Keratinocyte (primary cell): ENCODE data around the gene TDP1. TPM values are rescaled to one million over a fixed set of nuclear protein-coding genes. Genes with fewer than 3 reads are reported as not detected.
"Not testable (repeated sequence)": the region's sequence is repeated elsewhere in the genome, so short reads cannot be mapped to it uniquely, and the experiment has no call there.

Experiments used
- DNase-seq: peaks from one replicate; pipeline ENCODE4 v3.0.0-alpha.2; 2011; ENCODE audit warnings: low read depth, missing footprints, low spot score
- FAIRE-seq: peaks from 2 replicates; lab custom pipeline; 2011; peaks lifted over from hg19 to GRCh38; lab: Jason Lieb, UNC
- H2AFZ ChIP-seq: 2 replicates; pipeline ENCODE4 v1.6.0; 2012; ENCODE audit warnings: low read length, control low read depth, inconsistent platforms; ENCODE audit not compliant: control insufficient read depth
- H3K27ac ChIP-seq: 2 replicates; pipeline ENCODE4 v1.5.1; 2011; ENCODE audit warnings: low read length; ENCODE audit not compliant: control insufficient read depth, insufficient read depth
- H3K27me3 ChIP-seq: 3 replicates; pipeline ENCODE4 v1.6.0; 2011; ENCODE audit warnings: low read length; ENCODE audit not compliant: control insufficient read depth, insufficient read depth; ENCODE audit errors: extremely low read depth
- H3K36me3 ChIP-seq, 2 experiments: 2 replicates in 1 of 2; 3 replicates in 1 of 2; pipeline ENCODE4 v1.5.1; 2011; ENCODE audit warnings: low read length in 2 of 2, mild to moderate bottlenecking in 1 of 2; ENCODE audit not compliant: control insufficient read depth in 2 of 2, insufficient read depth in 2 of 2; ENCODE audit errors: extremely low read depth in 1 of 2
- H3K4me1 ChIP-seq: 3 replicates; pipeline ENCODE4 v1.5.1; 2011; ENCODE audit warnings: low read length; ENCODE audit not compliant: control insufficient read depth, insufficient read depth; ENCODE audit errors: extremely low read depth
- H3K4me2 ChIP-seq: 3 replicates; pipeline ENCODE4 v1.6.0; 2011; ENCODE audit warnings: low read depth, low read length; ENCODE audit not compliant: control insufficient read depth, insufficient read depth; ENCODE audit errors: extremely low read depth
- H3K4me3 ChIP-seq, 3 experiments: fragments of 200-600 bp in 1 of 3; sonication (generic) in 1 of 3; 2 replicates in 2 of 3; 3 replicates in 1 of 3; pipeline ENCODE4 v1.5.1; 2011 to 2016; ENCODE audit warnings: low read length in 3 of 3, mild to moderate bottlenecking in 3 of 3, control low read depth in 2 of 3, inconsistent platforms in 1 of 3, low read depth in 1 of 3, mixed read lengths in 1 of 3, mixed run types in 1 of 3, moderate library complexity in 1 of 3; ENCODE audit not compliant: control insufficient read depth in 2 of 3, insufficient read depth in 2 of 3; ENCODE audit errors: extremely low read depth in 1 of 3
- H3K79me2 ChIP-seq: 2 replicates; pipeline ENCODE4 v1.6.0; 2012; ENCODE audit warnings: low read length; ENCODE audit not compliant: control insufficient read depth, insufficient read depth
- H3K9ac ChIP-seq: 3 replicates; pipeline ENCODE4 v1.6.0; 2011; ENCODE audit warnings: low read length; ENCODE audit not compliant: control insufficient read depth, insufficient read depth; ENCODE audit errors: extremely low read depth
- H3K9me1 ChIP-seq: 3 replicates; pipeline ENCODE4 v1.6.0; 2011; ENCODE audit warnings: low read length; ENCODE audit not compliant: control insufficient read depth, insufficient read depth; ENCODE audit errors: extremely low read depth
- H3K9me3 ChIP-seq: 2 replicates; pipeline ENCODE4 v1.5.1; 2012; ENCODE audit warnings: low read depth, low read length; ENCODE audit not compliant: control insufficient read depth
- H4K20me1 ChIP-seq: 3 replicates; pipeline ENCODE4 v1.6.0; 2011; ENCODE audit warnings: low read length; ENCODE audit not compliant: control insufficient read depth, insufficient read depth; ENCODE audit errors: extremely low read depth
- EZH2 ChIP-seq: IDR thresholded peaks from one replicate; pipeline ENCODE4 v1.6.1; 2012; ENCODE audit warnings: inconsistent platforms, mild to moderate bottlenecking, low read length, moderate library complexity
- dilution Hi-C: fragments of 300-500 bp; cut with MboI; formaldehyde crosslinking; loops from one replicate; pipeline ENCODE4 v1.7.0; 2020; ENCODE audit warnings: low sequenced_read_pairs; ENCODE audit not compliant: extremely low pct_ligation_motif_present
- polyA plus RNA-seq, 5 experiments: library from polyadenylated mRNA; depleted of rRNA in 3 of 5; stranded (reverse) in 3 of 5; stranded (forward) in 1 of 5; unstranded in 1 of 5; fragments of >200 nt; gene quantifications; 1 replicate in 1 of 5; 2 replicates in 3 of 5; 3 replicates in 1 of 5; pipeline versions ENCODE4 v1.2.1 to v1.2.3, GENCODE V29; 2011 to 2012; ENCODE audit warnings: missing spikeins in 2 of 5, low read depth in 1 of 5, low replicate concordance in 1 of 5
- TF ChIP-seq, protein P1 (sequence below), 3 experiments: IDR thresholded peaks in 1 of 3; conservative IDR thresholded peaks in 1 of 3; optimal IDR thresholded peaks in 1 of 3; 2 replicates in 2 of 3; 3 replicates in 1 of 3; pipeline versions ENCODE3 to v1.5.1; 2011; ENCODE audit warnings: low read length in 3 of 3, mild to moderate bottlenecking in 3 of 3, moderate library complexity in 2 of 3, control low read depth in 1 of 3, inconsistent platforms in 1 of 3; ENCODE audit not compliant: insufficient read depth in 2 of 3; ENCODE audit errors: extremely low read depth in 1 of 3

Gene TDP1
- polyA plus RNA-seq, 1 donor (not counting 4 experiments of a cell fraction or from before 2014, with no cell fraction given): 24.9 TPM

DNA sequence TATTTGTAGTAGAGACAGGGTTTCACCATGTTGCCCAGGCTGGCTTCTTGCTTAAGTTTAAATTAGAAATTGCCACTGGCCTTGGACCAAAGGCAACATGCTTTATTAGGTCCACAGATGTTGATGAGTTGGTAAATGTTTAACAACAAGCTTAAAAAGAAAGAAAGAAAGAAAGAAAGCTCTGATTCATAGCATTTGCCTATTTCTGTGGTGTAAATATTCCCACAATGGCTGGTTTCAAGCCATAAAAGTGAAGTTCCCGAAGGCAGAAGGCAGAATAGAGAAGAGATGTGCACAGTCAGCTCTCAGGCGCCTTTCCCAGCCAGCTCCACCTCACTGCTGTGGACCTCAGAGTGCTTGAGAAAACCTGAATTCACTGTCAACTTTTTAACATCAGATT lies 132.4 kb downstream of the TDP1 start:
- Histone ChIP-seq H3K4me2 (no peak overlapping the region), H4K20me1 (no peaks in the 10 kb centered on the region), H3K27me3 (peaks cover 3% of the 10 kb centered on the region), H3K79me2 (no peaks in the 10 kb centered on the region), H3K4me1 (no peaks in the 10 kb centered on the region), H3K27ac (no peak overlapping the region), H3K9me1 (no peaks in the 10 kb centered on the region), H3K9ac (no peak overlapping the region), H3K36me3 (no peaks in the 10 kb centered on the region), H3K9me3 (no peaks in the 10 kb centered on the region), H3K4me3 (no peak overlapping the region), H2AFZ (no peak overlapping the region)
- no peak for TF ChIP-seq EZH2
- TF ChIP-seq, protein P1, sequence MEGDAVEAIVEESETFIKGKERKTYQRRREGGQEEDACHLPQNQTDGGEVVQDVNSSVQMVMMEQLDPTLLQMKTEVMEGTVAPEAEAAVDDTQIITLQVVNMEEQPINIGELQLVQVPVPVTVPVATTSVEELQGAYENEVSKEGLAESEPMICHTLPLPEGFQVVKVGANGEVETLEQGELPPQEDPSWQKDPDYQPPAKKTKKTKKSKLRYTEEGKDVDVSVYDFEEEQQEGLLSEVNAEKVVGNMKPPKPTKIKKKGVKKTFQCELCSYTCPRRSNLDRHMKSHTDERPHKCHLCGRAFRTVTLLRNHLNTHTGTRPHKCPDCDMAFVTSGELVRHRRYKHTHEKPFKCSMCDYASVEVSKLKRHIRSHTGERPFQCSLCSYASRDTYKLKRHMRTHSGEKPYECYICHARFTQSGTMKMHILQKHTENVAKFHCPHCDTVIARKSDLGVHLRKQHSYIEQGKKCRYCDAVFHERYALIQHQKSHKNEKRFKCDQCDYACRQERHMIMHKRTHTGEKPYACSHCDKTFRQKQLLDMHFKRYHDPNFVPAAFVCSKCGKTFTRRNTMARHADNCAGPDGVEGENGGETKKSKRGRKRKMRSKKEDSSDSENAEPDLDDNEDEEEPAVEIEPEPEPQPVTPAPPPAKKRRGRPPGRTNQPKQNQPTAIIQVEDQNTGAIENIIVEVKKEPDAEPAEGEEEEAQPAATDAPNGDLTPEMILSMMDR (optimal IDR thresholded peaks at IDR 0.05 in 1 of 3, IDR thresholded peaks at IDR 0.05 in 1 of 3, conservative IDR thresholded peaks at IDR 0.05 in 1 of 3; ENCODE audit: extremely low read depth in 1 of 3, insufficient read depth in 2 of 3, low read length in 3 of 3): no peak
- dilution Hi-C loops: no loop called here
- FAIRE-seq (no peak), DNase-seq (no peak)

- DNase-seq, dilution Hi-C loops, FAIRE-seq, H3K9me1 ChIP-seq, H3K4me3 ChIP-seq, H3K79me2 ChIP-seq, H3K9me3 ChIP-seq, H4K20me1 ChIP-seq, H3K4me2 ChIP-seq, H3K36me3 ChIP-seq, H3K27me3 ChIP-seq, H3K9ac ChIP-seq, H2AFZ ChIP-seq, H3K4me1 ChIP-seq, H3K27ac ChIP-seq: not testable (repeated sequence)
Observed at GRCh38 chr14:90089486-90089885, 133.8 kb downstream of the TDP1 start.

DNA sequence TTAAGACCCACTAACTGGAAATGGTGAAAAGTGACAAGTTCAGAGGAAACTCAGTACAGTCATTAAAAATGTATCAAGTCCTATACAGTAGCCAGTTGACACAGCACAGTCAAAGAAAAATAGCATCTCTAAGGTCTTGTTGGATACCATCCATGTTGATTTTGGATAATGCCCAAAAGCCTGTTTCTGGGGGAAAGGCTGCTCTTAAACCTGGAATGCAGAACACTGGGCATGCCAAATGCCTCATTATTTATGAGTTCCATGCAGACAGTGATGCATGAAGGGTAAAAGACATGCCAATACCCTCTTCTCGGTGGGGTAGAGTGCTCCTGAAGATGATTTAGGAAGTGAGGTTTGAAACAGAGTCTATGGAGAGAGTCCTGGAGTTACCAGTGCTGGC lies 135.7 kb downstream of the TDP1 start:
- Histone ChIP-seq H3K79me2 (no peaks in the 10 kb centered on the region), H3K27me3 (peaks cover 3% of the 10 kb centered on the region), H2AFZ (no peak overlapping the region), H3K27ac (no peak overlapping the region), H3K9ac (no peak overlapping the region), H4K20me1 (no peaks in the 10 kb centered on the region), H3K36me3 (no peaks in the 10 kb centered on the region), H3K4me1 (no peaks in the 10 kb centered on the region), H3K9me1 (no peaks in the 10 kb centered on the region), H3K4me3 (no peak overlapping the region), H3K4me2 (no peak overlapping the region), H3K9me3 (no peaks in the 10 kb centered on the region)
- no peak for FAIRE-seq
- no peak for DNase-seq
- TF ChIP-seq EZH2: no peak
- TF ChIP-seq, protein P1 (optimal IDR thresholded peaks at IDR 0.05 in 1 of 3, IDR thresholded peaks at IDR 0.05 in 1 of 3, conservative IDR thresholded peaks at IDR 0.05 in 1 of 3; ENCODE audit: extremely low read depth in 1 of 3, insufficient read depth in 2 of 3, low read length in 3 of 3): no peak
- dilution Hi-C loops: no loop called here
